ENCODE results near the gene NLGN1. TPM values are rescaled to one million over a fixed set of nuclear protein-coding genes. Genes with fewer than 3 reads are reported as not detected.

Gene NLGN1
- total and polyA plus RNA-seq, 2 of the 13 experiments (the other 11 are each of a cell fraction or from before 2014, with no cell fraction given): not detected

- TF ChIP-seq ZNF318 (CRISPR knock-in tag; IDR thresholded peaks at IDR 0.05) (no peak), SP2 (CRISPR knock-in tag; IDR thresholded peaks at IDR 0.05) (no peak), BCL3 (CRISPR knock-in tag; IDR thresholded peaks at IDR 0.05) (no peak), ZNF713 (CRISPR knock-in tag; IDR thresholded peaks at IDR 0.05) (no peak)
Observed at GRCh38 chr3:174094669-174095068, 697.1 kb downstream of the NLGN1 start (continued).
